NCI-H524 (cell line): ENCODE data around the gene SBNO2.
"Not testable (repeated sequence)": the region's sequence is repeated elsewhere in the genome, so short reads cannot be mapped to it uniquely, and the experiment has no call there.

ENCODE experiments used
- DNase-seq, 2 experiments: peaks; one replicate each; lab custom pipeline; 2025; lab: John Stamatoyannopoulos, UW

Gene SBNO2

DNA sequence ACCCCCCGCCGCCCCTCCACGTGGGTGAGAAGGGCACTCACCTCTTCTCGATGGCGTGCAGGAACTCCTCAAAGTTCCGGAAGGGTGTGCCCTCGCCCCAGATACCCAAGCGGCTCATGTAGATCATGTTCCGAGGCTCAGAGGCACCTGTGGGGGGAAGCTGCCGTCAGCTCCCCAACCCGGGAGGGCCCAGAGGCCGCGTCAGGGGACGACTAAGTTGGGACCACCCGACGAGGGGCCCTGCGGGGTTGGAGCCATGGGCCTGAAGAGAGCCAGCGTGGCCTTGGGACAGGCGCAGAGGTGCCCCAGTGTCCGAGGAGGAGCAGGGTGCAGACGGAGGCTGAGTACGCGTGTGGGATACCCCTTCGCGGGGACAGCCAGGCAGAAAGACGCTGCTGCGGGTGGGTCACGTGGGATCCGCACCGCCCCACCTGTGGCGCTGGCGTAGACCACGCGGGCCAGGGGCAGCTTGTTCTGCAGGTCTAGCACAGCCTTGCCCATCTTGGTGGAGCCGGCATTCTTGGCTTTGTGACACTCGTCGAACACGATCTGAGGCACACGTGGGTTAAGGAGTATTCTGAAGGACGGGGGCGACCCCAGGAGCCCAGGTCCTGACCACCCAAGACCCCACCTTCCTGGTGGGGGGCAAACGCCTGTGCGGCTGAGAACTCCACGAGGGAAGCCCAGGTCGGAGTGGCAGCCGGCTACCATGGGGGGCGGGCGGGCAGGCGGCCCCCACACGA, 54.4 kb downstream of the SBNO2 start:
- no peak for DNase-seq

DNA sequence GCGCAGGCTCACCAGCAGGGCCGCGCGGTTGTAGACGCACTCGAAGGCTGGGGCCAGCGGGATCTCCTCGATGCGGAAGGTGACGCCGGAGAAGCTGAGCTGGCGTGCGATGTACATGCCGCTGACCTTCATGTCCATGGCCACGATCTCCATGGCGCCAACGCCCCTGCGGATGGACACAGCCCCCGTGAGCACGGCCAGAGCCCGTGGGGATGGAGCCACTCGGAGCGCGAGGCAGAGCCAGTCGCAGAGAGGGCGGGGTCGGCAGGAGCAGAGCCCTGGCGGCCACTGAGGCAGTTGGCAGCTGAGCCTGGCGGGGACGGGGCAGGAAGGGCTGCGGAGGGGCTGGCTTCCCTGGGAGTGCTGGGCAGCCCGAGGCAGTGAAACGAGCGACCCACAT, 55.1 kb downstream of the SBNO2 start:
- no peak for DNase-seq

DNA sequence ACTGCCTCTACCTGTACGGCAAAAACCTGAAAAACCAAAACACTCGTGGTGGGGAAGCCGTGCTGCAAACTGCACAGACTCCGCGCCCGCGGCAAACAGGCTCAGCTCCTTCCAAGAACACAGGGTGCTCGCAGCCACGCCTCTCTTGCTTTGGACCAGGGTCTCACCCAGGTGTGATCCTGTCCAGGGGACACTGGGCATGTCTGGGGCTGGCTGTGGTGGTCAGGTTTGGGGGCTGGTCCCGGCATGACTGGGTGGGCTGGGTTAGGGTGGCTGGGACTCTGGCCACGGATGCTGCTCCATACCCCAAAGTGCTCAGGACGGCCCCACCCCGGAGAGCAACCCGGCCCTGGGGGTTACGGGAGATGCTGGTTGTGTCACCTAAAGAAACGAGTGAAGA, 56.4 kb downstream of the SBNO2 start:
- DNase-seq, result no peak

DNA sequence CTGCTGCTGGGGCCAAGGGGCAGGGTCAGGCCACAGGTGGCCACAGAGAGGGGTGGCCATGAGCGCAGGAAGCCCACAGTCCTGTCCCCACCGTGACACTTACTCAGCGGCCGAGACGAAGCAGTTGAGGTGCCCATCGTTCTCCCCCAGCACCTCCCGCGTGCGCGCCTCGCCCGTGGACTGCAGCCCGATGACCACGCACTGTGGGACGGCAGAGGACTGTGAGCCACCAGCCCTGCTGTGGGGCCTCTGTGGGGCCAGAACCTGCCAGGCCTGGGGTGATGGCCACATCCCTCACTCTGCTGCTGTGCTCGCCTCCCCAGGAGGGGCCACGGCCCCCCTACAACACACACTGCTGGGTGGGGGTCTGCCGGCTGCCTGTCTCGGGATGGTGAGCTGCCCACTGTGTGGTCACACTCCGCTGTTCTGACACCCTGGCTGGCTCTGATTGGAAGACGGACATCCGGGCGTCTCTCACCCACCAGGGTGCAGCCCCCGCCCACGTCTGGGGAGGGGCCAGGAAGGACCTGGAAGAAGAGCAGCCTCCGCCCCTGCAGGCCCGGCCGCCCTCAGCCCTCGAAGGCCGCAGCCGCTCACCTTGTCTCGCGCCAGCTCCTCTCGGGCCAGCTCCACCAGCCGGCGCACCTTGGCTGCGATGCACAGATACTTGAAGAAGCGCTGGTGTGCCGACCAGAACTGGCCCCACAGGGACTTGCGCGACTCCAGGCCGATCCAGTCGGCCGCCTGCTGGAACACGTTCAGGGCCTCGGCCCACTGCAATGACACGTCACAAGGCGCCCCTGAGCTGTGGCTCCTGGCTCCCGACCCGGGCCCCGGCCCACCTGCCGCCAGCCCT, 57.1 kb downstream of the SBNO2 start:
- DNase-seq, result no peak

DNA sequence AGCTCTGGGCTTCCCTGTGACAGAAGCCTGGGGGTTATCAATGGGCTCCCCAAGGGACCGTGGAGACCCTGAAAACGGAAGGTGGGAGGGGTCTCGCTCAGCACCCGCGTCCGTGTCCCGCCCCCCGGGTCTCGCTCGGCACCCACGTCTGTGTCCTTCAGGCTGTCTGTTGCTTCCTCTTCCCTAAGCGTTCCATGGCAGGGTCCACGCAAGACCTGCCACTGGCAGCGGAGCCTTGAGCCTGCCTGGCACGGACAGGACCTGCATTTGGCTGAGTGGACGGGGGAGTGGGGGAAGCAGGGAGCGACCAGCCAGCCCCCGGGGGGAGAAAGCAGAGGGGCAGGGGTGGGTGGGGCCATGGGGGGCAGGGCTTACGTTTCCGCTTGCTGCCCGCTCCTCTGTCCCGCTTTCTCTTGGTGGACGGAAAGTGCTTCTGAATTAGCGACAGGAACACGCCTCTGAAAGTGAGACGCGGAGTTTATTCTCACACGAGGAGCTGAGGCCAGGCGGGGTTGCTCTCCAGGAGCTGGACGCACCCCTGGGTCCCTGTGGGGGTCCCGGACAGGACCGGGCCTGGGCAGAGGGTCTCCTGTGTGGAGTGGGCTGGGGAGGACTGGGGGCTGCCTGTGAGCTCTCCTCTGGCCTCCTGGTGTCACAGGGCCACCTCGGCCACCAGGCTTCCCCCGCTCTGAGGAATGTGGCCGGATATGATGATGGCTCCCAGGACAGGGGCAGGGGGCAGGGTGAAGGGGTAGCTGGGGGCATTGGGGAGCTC, 58.2 kb downstream of the SBNO2 start:
- no peak for DNase-seq

DNA sequence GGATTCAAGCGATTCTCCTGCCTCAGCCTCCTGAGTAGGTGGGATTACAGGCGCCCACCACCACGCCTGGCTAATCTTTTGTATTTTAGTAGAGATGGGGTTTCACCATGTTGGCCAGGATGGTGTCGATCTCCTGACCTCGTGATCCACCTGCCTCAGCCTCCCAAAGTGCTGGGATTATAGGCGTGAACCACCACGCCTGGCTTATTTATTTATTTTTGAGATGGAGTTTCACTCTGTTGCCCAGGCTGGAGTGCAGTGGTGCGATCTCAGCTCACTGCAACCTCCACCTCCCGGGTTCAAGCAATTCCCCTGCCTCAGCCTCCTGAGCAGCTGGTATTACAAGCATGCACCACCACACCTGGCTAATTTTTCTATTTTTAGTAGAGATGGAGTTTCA, 59.3 kb downstream of the SBNO2 start:
- not testable (repeated sequence) for DNase-seq

DNA sequence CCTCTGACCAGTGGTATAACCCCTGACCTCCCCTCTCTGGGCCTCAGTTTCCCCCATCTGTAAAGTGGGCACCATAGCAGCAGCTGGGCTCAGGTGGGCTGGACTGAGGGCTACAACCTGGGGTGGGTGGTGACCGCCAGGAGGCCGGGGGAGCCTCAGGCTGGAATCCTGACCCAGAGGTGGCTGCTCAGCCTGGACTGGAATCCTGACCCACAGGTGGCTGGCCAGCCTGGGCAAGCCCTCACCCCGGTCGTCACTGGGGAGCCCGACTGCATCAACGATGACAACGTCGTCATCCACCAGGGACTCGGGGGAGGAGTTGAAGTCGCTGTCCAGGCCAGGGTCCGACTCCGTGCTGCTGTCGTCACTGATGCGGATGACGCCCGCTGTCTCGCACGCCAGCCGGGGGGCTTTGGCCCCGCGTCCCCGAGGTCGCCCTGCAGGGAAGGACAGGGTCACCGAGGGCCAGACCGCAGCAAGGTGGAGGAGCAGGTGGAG, 60.0 kb downstream of the SBNO2 start:
- no peak for DNase-seq

DNA sequence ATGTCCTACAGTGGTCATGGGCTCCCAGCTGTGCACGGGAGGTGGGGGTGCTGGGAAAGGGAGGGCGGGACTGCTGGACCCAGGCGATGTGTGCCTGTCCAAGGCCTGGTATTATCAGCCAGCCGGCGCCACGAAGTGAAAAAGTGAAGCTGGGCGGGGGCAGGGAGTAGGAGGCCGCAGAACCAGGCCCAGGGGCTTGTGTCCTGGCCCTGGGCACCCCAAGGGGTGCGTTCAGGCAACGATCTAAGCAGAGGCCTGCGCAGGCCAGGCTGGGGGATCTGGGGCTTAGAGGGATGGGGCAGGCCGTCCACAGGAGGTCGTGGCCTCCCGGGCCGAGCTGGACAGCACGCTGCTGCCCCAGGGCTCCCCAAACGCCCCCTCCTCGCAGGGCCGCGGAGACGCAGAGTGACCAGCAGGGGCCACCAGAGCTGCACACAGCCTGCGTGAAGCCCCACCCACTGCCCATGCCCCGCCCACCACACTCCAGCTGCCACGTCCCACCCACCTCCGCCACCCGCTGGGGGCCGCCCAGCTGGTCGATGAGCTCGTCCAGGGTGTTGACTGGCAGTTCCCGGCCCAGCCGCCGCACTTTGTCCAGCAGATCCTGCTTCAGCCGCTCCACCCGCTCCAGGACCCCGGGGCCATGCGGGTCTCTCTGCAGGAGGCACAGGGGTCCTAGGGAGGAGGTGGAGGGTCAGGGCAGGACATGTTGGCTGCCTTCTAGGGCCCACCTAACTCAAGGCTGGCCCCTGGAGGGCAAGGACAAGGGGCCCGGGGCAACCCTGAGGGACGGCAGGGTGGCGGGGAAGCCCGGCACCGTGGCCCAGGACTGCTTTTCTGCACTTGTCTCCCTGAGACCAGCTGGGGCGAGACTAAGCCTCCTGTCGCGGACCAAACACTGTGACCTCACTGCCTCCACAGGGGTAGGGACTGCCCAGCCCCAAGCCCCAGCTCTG, 60.8 kb downstream of the SBNO2 start:
- DNase-seq, result peak; percentile 88 to 95

DNA sequence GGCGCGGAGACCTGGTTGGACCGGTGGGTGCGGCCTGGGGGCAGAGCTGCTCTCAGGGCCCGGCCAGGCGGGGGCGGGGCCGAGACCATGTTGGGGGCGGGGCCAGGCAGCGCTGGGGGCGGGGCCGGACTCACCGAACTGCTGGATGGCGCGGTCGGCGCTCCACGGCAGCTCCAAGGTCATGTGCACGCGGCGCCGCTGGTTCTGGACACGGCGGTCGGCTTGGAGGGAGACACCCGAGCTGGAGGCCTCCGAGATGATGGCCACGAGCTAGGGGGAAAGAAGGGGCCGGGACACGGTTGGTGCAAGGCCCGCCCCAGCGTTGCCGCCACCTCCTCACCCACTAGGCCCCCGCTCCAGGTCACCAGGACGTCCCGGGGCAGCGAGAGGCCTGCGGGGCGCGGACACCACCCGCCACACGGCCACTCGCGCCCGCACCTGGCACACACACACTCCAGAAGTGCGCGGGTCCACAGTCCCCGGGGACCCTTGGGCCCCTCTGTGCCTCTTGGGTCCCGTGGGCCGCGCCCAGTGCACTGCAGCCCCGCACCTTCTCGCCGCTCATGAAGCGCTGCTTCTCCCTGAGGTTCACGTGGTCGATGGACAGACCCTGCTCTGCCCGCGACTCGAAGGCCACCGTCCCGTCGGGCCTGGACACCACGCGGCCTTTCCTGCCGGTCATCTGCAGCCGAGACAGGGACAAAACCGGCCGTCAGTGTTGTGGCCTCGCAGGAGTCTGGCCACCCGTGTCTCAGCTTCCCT, 61.6 kb downstream of the SBNO2 start:
- no peak for DNase-seq

DNA sequence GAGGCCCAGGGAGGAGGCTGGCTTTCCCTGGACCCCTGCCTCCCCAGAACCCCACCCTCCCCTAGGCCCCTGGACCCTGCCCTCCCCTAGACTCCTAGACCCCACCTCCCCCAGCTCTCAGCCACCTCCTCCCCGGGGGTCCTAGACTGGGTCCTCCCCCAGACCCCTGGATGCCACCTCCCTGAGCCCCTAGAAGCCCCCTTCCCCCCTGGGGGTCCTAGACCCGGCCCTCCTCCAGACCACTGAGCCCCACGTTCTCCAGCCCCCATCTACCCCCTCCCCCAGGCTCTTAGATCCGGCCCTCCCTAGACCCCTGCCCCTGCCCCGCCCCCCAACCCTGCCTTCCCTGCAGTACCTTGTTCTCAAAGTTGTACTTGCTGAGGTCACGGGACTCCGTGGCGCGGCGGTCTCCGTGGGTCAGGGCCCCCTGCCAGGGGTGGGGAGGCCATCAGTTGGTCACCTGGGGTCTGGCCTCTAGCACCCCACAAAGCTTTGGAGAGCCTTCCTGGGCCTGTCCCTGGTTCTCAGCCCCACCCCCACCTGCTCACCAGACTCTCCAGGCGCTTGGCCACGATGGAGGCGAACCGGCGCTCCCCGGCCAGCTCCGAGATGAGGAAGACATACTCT, 62.3 kb downstream of the SBNO2 start:
- no peak for DNase-seq

DNA sequence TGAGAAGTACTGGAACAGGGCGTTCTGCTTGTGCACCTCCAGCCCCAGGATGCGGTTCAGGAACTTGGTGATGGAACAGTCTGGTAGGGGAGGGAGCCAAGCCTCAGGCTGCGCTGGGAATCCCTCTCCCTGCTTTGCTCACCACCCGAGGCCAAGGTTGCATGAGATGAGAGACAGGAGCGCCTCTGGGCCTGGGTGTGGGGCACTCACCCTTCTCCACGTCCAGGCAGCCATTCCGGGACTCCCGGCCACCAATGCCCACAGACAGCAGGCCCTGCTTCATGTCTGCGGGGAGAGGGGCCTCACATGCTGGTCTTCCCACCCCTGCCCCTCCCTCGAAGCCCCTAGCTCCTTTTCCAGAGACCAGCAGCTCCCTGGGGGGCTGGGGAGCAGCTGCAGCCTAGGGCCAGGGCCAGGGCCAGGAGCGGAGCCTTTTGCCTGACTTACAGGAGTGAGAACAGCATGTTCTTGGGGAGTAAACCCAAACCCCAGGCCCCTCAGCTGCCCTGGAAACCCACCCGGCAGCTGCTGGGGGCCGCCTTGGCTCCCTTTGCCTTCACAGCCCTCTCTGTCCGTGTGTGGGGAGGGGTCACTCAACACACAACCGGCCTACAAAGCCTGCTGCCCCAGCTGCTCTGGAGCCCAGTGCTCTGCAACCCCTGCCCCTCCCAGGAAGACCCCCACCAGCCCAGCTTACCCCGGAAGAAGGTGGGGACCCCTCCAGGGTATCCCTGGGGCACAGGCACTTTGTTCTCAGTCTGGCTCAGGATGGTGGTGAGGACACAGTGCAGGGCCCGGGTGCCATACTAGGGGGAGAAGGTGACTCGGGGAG, 63.0 kb downstream of the SBNO2 start:
- DNase-seq, result no peak

DNA sequence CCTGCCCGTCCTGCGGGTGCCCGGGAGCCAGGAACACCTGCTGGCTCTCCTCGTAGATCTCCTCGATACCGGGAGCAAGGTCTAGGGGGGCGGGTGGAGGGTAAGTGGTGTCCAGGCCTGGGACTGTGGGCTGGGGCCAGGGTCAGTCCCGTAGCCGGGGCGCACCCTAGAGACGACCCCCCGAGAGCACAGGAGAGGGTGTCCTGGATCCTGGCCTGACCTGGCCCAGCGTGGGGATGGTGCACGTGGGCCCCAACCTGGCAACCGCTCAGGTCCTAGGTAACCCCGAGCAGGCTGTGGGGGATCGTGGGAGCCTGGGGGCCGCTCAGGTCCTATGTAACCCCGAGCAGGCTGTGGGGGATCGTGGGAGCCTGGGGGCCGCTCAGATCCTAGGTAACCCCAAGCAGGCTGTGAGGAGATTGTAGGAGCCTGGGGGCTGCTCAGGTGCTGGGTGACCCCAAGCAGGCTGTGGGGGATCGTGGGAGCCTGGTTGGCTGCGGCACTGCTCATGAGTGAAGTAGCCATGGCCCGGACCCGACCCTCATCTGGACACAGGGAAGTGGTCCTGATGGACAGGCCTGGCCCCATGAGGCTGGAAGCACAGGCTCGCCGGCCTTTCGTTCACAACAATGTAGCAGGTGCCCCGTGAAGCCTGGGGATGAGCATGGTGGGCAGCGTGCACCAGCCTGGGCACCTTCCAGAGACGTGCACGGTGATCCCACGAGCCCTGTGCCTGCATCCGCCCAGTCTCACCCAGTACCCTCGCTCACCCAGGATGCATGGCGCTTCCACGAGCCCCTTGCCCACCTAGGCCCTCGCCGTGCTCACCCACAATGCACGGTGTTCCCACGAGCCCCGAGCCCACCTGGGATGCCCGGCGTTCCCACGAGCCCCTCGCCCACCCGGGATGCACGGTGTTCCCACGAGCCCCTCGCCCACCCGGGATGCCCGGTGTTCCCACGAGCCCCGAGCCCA, 64.1 kb downstream of the SBNO2 start:
- no peak for DNase-seq

DNA sequence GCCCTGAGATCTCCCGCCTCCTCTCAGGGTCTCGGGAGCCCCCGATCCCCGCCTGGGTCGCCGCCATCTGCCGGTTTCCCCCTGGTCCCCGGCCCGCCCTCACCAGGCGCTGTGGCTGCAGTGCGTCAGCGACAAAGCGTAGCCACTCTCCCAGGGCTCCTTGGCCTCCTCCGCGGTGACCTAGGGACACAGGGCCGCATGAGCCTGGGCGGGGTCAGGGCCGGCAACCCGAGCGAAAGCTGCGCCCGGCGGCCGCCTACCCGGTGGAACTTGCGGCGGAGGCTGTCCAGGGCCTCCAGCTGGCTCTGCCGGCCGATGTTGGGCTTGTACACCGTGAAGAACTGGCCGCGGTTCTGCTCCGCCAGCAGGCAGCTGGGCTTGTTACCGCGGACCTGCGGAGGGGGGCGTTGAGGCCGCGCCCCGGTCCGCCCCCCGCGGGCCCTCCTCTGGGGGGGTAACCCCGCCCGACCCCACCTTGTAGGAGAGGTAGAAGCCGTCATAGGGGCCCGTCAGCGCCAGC, 65.0 kb downstream of the SBNO2 start:
- no peak for DNase-seq

DNA sequence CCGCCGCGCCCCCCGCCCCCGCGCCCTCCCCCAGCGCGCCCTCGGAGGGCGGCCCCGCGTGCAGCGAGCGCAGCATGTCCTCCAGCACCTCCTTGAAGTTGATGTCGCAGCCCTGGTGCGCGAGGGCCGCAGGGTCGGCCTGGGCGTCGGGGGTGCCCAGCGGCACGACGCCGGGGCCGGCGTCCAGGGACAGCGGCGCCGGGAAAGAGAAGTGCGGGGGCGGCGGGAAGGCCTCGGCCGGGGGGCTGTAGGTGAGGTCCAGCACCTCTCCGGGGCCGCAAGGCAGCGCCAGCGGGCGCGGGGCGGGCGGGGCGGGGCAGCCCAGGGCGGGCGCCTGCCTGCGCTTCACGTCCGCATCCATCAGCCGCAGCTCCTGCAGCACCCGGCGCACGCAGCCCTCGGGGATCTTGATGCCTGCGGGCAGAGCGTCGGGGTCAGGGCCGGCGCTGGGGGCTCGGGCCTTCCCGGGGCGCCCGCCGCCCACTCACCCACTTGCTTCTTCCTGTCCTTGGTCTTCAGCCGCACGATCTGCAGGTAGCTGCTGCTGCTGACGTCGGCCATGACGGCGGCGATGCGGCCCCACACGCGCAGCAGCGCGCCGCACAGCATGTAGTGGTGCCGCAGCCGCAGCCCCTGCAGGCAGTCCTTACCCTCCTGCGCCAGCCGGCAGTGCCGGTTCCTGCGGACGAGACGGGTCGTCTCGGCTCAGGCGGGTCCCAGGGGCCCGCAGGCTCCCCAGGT, 65.6 kb downstream of the SBNO2 start:
- no peak for DNase-seq

DNA sequence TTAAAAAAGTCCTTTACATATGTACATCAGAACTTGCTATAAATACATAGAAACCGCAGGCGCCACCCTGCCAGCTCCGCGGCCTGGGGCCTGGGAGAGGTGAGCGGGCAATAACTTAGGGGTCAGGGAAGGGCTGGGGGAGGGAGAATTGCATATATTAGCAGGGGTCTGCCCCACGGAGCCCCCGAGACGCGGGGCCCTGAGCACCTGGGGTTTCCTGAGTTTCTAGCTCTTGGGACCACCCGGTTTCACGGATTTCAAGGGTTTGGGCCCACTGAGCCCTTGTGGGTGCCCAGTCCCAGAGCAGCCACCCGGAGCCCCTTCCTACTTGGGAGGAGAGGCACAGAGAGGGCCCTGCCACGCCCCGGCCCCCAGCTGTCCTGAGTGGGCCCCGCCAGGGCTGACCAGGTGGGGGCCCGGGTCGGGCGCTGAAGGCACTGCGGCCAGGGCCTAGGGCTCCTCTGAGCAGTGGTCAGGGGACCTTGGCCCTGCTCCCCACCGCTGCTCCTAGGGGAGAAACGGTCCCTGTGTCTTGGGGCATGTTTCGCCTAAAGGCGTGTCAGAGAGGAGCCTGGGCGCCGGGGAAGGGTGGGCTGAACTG, 66.3 kb downstream of the SBNO2 start:
- no peak for DNase-seq

DNA sequence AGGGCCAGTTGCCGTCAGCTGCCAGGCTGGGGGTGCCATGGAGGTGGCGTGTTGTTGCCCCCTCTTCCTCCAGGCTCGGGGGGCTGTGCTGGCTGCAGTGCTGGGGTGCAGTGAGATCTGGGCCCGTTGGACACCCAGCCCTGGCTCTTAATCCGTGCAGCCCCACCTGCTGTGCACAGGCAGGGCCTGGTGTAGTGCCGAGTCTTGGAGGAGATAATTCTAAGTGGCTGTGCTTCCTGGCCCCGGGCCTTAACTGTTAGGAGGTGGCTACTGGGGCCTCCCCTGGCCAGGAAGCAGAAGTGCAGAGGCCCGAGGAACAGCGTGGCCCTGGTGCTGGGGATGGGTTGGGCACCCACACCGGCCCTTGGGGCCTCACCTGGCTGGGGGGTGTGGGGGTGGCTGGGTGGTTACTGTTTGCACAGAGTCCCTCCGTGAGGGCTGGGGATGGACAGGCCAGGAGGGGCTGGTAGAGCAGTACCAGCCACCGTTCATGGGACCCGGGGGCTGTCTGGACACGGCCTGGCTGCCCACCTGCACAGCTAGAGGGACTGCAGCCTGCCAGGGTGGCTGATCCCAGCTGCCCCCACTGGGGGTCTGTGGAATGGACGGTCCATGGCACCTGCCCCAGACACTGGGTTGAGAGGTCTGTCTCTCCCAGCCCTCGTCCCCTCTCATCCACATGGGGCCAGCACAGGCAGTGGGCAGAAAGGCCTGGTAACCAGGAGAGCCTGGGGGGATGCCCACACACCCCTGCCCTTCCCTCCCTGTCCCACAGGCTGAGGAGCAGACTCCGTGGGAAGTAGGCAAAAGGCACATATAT, 67.0 kb downstream of the SBNO2 start:
- DNase-seq, result peak in 1 of 2 experiments; percentile 44
